Tongue (tissue), 2 donors: ENCODE results near the gene SAMD4A. TPM values are rescaled to one million over a fixed set of nuclear protein-coding genes. Genes with fewer than 3 reads are reported as not detected.
A peak's percentile ranks its signal among the peaks of the same experiment; 100 is the strongest.

Experiments
- DNase-seq: peaks from one replicate; pipeline ENCODE4 v3.0.0-alpha.2; 2015
- total RNA-seq: library from RNA; depleted of rRNA; stranded (reverse); fragments of >200 nt; gene quantifications from one replicate; pipeline ENCODE4 v1.2.3, GENCODE V29; 2014

SAMD4A gene
- total RNA-seq, 1 donor from 2014 or later: 95.8 TPM

DNA sequence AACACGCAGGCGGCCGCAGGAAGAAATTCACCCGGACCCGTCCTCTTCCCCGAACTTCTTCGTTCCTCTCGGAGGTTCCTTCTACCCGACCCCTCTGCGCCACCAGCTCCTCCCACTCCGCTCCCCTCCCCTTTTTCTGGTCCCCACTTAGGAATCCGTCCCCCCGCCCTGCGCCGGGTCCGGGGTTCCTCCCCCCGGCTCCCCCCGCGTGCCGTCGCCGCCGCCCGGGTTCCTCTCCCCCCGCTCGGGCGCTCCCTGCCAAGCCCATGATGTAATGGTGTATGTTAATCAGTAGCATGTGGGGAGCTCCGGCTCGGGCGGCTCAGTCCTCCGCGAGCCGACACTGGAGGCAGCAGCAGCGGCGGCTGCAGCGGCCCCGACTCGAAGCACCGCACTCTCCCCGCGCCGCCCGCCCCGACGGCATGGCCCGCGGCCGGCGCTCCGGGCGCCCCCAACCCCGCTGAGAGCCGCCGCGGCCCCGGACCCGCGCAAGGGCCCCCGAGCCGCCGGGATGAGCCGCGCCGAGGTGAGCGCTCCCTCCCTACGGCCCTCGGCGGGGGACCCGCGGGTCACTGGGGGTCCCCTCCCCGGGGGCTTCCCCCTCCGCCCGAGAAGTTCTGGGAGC is 1.0 kb upstream of the SAMD4A start:
- peak; percentile 96 for DNase-seq

DNA sequence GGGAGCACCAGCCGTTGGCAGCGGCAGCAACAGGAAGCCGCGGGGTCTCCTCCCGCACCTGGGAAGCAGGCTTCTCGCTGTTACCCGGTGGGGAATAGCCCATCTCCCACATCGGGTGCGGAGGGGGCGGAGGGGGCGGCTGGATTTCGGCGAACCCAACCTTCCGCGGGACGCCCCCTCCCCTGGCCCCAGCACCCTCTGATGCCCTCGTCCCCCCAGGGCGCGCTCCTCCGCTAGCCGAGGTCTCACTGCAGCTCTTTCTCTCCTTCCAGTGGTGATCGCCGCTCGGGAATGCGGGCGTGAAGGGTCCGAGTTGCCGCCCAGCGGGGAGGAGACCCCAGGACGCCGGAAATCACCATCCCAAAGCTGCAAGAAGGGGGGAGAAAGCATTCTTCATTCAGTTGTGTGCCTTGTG is 303 bp downstream of the SAMD4A start:
- DNase-seq: peak; percentile 64

DNA sequence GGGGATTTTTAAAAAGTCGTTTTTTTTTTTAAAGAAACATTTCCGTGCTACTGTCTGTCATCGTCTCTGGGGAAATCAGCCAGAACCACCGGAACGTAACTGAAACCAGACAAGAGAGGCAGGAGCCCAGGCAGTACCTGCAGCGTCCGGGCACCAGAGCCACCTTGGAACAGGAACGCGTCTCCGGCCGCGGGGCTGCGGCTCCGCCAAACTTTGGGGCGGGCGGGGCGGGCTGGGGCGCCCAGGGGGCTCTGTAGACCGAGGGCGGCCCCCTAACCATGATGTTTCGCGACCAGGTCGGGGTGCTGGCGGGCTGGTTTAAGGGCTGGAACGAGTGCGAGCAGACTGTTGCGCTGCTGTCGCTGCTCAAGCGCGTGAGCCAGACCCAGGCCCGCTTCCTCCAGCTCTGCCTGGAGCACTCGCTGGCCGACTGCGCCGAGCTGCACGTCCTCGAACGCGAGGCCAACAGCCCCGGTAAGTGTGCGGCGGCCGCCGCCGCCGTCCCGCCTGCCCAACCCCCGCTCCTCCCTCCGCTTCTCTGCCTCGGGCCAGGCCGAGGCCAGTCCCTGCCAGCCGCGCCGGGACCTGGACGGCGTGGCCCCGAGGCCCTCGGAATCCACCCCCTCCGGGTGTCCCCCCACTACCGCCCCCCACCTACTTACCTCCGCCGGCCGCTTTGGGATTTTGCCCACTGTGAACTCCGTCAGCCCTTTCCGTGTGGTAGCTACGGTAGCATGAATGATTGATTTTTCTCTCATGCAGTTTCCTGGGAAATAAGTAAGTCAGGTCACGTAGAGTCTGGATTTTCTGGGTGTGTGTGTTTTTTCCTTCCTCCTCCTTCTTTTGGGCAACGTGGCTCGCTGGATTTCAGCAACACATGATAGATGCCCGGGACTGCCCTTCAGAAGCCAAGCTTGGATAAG is 972 bp downstream of the SAMD4A start:
- peak; percentile 71 for DNase-seq

DNA sequence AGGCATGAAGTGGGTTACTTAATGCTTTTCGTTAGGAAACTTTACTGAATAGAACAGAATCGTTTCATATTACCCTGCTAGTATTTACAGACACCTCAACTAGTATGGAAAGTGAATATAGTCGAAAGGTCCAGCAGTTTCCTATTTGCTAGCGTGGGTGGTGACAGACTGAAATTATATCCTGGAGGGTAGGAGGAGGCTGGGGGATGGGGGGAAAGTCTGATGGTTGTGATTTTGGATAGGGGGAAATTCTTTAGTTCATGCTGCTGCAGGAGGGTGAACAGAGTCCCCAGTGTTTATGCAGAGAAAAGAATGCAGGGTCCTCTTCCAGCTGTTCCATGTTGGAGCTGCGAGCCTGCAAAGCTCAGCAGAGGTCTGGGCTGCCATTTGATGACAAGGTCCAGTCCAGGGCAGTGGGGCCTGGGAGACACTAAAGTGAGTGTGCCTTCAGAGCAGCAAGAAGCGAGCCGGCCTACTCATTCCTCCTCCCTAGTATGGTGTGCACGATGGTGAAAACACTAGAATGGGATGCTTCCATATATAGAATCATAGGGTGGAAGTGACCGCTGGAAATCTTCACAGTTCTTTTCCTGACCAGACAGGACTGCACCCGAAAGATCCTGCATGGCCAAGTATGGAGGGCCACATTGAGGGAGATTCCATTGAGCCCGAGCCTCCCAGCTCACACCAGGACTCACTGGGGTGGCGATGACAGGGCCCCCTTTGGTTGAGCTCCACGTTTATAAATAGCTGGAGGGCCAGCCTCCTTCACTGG is 2.1 kb downstream of the SAMD4A start:
- DNase-seq: peak; percentile 68

DNA sequence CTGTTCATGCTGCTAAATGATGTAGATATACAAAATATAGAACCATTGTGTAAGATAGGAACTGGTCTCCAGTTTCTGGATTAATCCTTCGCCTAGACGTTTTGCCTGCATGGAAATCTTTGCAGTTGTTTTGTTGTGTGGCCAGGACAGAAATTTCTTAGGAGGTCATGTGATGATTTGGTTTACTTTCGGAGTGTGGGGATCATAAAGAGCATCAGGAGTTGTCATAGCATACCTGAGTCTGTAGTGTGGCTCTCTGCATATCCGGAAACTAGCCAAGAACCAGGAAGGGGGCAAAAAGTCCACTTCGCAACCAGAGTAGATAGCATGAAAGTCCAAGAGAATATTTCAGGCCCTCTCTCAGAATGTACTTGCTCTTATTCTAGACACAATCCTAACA is 3.1 kb downstream of the SAMD4A start:
- no peak for DNase-seq

DNA sequence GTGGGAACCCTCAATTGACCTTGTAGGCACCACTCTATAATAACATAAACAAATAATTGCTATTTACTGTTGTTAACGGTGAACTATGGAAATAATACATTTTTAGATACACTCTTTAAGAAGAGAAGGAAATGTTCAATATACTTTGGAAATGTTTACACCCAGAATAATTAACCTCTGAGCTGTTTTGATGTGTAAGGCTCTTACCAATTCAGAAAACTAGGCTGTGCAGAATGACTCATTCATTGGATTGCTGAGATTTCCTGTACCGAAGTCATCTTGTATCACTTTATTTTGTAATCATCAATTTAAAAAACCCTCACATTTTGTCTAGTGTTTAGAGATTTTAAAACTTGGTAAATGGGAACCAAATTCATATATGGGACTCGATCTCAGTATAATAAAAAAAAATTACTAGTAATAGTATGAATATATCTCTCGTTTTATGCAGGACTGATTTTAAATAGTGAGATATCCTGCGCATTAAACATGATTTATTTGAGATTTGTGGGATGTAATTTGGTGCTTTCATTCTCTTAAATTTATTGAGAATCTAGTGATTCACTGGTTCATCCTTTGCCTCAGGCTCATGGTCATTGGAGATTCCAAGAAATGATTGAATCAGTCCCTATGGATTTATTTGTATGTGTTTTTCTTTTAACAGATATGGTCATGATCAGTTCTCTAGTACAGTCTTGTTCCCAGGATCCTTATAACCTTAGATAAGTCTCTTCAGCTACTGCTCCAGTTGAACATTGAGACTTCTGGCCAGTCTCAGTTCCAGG is 3.9 kb downstream of the SAMD4A start:
- no peak for DNase-seq

DNA sequence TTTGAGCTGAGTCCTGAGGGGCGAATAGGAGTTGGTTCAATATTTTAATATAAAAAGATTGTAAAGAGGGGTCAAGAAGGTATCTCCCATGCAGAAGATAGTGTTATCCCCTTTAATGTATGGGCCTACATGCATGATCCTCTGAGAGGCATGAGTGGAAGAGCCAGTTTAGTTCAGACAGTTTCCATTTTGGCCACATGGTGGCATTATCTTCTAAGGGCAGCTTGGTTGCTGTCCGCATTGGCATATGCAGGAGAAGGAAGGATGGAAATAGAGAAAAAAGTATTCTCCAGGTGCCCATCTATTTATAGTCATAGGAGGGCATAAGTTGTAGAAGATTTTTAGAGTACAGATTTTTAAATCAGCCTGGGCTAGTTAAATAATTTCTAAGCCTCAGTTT is 5.4 kb downstream of the SAMD4A start:
- DNase-seq: no peak

DNA sequence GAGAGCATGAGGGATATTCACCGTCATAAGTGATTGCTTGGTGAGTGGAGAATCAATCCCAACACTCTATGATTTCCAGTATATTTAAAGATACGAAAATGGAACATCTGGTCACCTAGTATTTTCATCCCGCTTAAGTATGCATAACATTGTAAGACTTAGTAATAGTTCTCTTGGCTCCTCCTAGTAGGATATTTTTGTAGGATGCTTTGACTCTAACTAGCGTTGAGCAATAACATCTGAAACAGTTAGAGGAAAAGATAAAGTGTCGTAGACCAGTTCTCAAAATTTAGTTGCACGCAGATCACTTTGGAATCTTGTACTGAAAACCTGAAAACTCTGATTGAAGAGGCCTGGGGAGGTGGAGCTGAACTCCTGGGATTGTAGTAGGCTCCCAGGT is 7.6 kb downstream of the SAMD4A start:
- DNase-seq: no peak

DNA sequence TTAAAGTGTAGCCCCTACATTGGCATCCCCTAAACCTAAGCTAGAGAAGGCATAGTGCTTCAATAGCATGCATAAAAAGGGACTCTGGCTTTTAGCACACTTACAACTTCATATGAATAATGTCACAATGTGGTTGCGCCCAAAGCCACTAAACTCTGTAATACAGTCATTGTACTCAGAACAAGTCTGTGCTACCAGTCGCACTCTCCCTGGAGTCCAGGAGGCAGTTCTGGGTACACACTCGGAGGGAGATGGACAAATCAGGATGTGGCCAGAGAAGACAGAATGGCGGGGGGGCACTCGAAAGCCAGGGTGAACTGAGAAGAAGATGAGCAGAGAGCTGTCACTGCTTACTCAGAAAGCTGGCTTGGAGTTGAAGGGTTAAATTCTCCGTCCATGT is 10.6 kb downstream of the SAMD4A start:
- no peak for DNase-seq

DNA sequence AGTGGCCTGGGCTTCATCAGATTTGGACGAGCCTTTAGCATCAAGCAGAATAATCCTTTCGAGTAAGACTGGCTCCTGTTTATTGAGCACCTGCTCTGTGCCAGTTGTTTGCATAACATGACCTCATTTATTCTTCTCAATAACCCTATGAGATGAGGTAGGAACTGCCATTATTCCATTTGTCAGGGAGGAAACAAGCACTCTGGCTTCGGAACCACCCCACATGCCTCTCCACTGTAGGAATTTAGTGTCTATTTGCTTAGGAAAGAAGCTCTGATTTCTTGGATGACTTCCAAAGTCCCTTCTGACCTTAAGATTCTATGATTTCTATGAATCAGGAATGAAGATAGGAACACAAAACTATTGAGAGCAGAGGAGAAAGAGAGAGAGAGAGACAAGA is 11.0 kb downstream of the SAMD4A start:
- peak; percentile 22 for DNase-seq

DNA sequence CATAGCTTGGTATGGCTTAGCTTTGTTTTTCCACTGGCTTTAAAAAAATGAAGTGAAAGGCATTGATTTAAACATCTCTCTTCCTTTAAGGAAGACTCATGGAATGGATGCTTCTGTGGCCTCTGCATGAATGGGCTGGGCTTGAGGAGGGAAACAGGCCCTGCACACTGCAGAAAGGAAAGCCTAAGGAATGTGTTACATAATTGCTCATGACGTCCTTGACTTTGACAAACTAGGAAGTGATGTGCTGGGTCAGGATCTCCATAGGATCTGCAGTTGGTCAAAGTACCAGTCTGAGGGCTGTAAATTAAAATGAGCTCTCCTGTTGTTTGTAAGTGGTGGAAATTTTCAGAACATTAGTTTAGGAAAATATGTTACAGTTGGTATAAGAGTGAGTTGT is 12.7 kb downstream of the SAMD4A start:
- DNase-seq: no peak

DNA sequence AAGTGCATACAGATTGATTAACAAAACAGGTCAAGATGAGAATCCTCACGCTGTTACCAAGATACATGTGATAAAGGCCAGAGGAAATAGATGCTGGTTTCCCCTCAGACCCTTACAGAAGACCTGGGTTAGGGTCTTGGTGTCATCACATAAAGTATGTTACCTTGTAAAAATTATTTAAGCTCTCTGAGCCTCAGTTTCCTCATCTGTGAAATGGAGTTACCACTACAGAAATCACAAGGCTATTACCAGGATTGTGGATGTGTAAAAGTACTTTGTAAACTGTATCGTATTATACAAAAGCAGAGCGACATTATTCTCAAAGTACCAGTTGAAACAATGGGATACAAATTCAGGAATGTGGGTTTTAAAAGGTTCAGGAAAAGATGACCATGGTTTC is 14.0 kb downstream of the SAMD4A start:
- no peak for DNase-seq

DNA sequence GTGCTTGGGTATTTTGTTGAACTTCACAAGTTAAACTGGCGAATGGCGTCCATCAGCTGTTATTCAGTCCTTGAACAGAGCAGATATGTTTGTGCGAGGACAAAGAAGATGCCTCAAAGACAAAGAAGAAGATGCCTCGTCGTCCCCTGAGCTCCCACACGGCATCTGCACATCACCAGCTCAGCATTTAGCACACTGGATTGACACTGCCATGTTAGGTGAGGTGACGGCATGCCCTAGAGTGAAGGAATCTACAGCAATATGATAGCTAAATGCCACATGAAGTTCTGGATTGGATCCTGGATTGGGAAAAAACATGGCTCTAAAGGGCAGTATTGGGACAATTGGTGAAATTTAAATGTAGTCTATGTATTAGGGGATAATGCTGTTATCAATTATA is 15.4 kb downstream of the SAMD4A start:
- no peak for DNase-seq

DNA sequence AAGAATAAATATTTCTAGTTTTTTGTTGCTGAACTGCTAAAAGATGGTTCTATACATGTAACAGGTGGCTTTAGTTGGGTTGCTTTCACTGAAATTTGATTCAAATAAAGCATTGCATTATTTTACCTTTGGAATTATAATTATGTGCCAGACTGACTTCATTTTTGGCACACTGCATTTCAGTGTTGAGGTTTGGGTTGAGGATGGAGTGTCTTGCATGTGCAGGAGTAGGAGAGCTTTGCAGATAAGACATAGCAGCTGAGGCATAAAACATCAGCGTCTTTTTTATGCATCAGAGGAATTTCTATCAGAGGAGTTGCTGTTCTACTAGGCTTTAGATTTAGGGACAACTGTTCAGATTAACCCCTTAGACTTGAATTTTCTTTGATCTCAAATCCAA is 17.2 kb downstream of the SAMD4A start:
- DNase-seq: no peak

DNA sequence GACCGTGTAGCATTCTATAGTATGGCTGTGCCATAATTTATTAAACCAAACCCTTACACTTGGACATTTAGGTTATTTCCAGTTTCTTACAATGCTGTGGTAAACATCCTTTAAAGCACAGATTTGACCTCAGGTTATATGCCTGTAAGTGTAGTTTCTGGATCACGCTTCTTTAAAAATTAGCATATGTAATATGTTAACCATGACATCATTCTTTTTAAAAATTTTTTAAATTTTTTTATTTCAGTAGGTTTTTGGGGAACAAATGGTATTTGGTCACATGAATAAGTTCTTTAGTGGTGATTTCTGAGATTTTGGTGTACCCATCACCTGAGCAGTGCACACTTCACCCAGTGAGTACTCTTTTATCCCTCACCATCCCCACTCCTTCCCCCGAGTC is 18.3 kb downstream of the SAMD4A start:
- DNase-seq: no peak

DNA sequence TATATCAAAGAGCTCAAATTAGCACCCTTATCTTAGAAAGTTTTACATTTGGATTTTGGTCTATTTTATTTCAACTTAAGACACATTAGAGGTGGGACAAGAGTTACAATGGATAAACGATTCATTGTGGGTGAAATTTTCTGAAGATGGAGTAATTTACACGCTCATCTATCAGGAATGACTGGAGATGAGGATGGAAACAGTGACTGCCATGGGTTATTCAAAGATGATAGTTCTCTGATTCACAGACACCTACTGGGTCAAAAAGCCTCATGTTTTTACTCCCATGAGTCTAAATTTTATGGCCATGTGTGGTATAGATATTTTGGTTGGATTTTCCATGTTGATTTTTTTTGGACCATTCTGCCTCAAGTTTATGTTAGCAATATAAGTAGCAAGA is 22.1 kb downstream of the SAMD4A start:
- no peak for DNase-seq

DNA sequence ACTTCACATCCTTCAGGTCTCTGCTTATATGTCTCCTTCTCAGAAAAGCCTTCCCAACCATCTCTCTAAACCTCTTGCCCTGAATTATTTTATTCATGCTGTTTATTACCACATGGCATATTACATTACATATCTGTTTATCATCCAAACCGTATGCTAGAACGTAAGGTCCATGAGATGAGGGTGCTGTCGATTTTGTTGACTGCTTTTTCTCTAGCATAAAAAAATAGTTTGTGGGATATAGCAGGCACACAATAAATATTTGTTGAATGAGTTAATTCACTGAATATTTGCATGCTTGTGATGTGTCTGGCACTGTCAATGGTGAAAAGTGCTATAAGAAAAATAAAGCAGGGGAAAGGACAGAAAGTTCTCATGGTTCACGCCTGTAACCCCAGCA is 22.9 kb downstream of the SAMD4A start:
- no peak for DNase-seq

DNA sequence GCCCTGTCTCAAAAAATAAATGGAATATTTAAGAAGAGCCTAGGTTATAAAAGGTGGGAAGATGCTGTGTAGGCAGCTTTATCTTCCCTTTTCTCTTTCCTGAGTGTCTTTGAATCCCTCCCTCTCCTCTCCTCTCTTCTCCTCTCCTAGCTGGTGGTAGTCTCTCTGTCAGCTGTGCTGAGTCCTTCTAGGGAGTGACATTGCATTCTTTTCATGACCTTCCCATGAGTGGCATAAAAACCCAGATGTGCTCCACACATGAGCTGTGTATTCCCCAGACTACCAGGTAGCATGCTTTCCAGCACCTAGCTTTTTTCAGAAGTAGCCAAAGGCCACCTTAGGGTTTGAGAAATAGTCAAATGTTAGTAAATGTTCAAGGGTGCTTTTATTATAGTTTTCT is 23.6 kb downstream of the SAMD4A start:
- DNase-seq: no peak

DNA sequence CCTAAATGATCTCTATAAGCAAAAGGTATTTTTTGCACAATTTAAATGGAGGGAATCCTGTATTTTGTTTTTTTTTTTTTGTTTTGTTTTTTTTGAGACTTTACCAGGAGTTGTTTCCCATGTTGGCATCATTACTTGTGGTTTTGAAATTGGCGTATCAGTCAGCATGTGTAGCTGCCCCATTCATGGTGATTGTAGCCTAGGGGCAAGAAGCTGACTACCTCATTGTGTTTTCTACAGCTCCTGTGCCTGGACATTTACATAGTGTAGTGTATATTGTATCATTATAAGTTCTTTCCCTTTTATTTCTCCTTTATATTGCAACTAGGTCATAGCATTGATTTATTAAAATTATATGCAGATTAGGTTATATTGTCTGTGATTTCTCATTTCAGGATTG is 24.5 kb downstream of the SAMD4A start:
- no peak for DNase-seq

DNA sequence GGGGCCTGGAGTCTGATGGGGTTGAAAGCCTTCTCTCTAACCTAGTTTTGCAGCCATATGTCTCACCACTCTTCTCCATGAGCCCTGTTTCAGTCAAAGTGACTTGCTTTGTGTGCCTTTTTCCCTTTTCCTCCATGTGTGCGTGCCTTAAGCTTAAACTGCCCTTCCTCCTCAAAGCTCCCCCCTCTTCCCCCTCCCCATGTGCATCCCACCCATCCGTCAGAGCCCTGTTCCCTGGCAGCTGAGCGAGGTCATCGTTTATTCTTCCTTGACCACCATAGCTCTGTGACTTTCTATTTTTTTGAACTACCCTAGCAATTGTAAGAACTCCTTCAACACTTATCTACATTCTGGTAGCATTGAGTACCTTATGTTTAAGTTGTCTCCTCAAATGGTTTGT is 24.9 kb downstream of the SAMD4A start:
- DNase-seq: no peak

DNA sequence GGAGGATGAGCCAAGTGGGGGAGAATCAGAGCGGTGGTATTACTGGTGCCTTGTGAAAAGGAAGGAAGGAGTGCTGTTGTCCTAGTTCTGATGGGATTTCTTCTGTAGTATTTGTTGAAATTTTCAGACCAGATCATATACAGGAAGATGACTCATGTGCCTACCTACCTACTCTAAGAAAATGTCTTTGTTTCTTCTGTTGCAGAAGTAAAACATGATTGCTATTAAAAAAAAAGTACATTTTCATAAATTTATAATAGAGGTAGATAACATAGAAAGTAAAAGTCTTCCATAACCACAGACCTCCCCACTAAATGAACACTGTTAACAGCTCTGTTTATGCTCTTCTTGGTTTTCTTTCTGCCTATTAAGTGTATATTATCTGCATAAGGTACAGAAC is 26.9 kb downstream of the SAMD4A start:
- no peak for DNase-seq

DNA sequence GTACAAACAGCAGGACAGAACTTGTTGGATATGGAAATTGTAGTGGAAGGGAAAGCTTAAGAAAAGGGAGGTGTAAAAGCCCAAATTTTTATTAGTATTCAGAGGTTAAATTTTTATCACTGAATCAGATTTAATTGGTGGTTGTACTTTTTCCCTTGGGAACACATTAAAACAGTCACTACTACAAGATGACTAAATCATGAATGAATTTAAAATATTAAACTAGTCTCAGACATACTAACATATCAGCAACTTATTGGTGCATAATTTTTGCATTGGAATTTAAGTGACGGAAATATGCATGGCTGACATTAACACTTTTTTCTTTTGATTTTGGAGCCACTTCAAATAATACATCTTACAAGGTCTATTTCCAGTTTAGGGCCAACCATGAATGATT is 27.6 kb downstream of the SAMD4A start:
- DNase-seq: no peak
